Measurements from ENCODE around the gene EBF3.

EBF3 gene

GRCh38 chr10:129993621-129994020 is 29.5 kb upstream of the EBF3 start:
- H3K27me3 ChIP-seq = peaks cover 0 to 3% of the 10 kb centered on the region in 2 donors
- intact Hi-C loops (cut with DNase I; ENCODE audit: low total_unique reads) = no loop called here
- no peaks in the 10 kb centered on the region for H3K4me1 ChIP-seq
- TF ChIP-seq, protein P1, sequence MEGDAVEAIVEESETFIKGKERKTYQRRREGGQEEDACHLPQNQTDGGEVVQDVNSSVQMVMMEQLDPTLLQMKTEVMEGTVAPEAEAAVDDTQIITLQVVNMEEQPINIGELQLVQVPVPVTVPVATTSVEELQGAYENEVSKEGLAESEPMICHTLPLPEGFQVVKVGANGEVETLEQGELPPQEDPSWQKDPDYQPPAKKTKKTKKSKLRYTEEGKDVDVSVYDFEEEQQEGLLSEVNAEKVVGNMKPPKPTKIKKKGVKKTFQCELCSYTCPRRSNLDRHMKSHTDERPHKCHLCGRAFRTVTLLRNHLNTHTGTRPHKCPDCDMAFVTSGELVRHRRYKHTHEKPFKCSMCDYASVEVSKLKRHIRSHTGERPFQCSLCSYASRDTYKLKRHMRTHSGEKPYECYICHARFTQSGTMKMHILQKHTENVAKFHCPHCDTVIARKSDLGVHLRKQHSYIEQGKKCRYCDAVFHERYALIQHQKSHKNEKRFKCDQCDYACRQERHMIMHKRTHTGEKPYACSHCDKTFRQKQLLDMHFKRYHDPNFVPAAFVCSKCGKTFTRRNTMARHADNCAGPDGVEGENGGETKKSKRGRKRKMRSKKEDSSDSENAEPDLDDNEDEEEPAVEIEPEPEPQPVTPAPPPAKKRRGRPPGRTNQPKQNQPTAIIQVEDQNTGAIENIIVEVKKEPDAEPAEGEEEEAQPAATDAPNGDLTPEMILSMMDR (IDR thresholded peaks at IDR 0.05) = no peak
- no peak overlapping the region for H3K27ac ChIP-seq
- no peak overlapping the region for H3K4me3 ChIP-seq
- H3K9me3 ChIP-seq = peaks cover 0 to 7% (median 0%) of the 10 kb centered on the region in 3 donors
- no peak for DNase-seq
- H3K36me3 ChIP-seq = no peaks in the 10 kb centered on the region

- H3K27ac ChIP-seq = no peak overlapping the region
- TF ChIP-seq, protein P1 (IDR thresholded peaks at IDR 0.05) = no peak
- H3K36me3 ChIP-seq = no peaks in the 10 kb centered on the region
- no peaks in the 10 kb centered on the region for H3K4me1 ChIP-seq
- no peak for DNase-seq
- intact Hi-C loops (cut with DNase I; ENCODE audit: low total_unique reads) = no loop called here
- H3K4me3 ChIP-seq = no peak overlapping the region
- peaks cover 0 to 11% (median 0%) of the 10 kb centered on the region in 3 donors for H3K9me3 ChIP-seq
- peaks cover 0 to 3% of the 10 kb centered on the region in 2 donors for H3K27me3 ChIP-seq
These were observed 28.3 kb upstream of the EBF3 start for GRCh38 chr10:129992356-129992755.

- Histone ChIP-seq H3K9me3 (peaks cover 2 to 39% (median 29%) of the 10 kb centered on the region in 3 donors), H3K36me3 (no peaks in the 10 kb centered on the region), H3K27me3 (peaks cover 0 to 21% of the 10 kb centered on the region in 2 donors), H3K27ac (no peak overlapping the region), H3K4me3 (no peak overlapping the region), H3K4me1 (no peaks in the 10 kb centered on the region)
- TF ChIP-seq, protein P1 (IDR thresholded peaks at IDR 0.05) = no peak
- no peak for DNase-seq
- intact Hi-C loops (cut with DNase I; ENCODE audit: low total_unique reads) = no loop called here
These were observed 18.8 kb upstream of the EBF3 start for GRCh38 chr10:129982825-129983224.

DNA sequence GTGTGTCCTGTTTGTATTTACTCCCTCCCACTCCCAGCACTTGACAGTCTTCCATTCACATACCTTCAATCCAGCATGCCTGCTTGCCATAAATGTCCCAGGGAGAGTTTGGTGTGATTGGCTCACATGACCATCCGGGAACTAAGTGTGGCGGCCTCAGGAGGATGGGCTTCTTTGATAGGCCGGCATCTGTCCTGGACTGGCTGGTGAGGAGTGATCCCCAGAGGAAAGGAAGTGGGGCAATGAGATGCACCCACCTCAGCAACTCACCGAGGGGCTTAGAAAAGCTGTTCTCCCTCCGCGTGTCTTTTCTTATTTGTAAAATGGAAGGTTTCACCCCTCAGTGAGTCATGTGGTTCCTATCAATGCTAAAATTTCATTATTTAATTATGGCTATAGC is 14.9 kb upstream of the EBF3 start:
- H3K9me3 ChIP-seq = peaks cover 0 to 23% (median 11%) of the 10 kb centered on the region in 3 donors
- intact Hi-C loops (cut with DNase I; ENCODE audit: low total_unique reads) = loop anchor here (10.0 kb wide), 1 partner anchor 156 kb away; the partner anchor contains the start of gene GLRX3
- H3K27ac ChIP-seq = no peak overlapping the region
- no peaks in the 10 kb centered on the region for H3K4me1 ChIP-seq
- no peak overlapping the region for H3K4me3 ChIP-seq
- TF ChIP-seq, protein P1 (IDR thresholded peaks at IDR 0.05) = no peak
- no peak for DNase-seq
- H3K36me3 ChIP-seq = no peaks in the 10 kb centered on the region
- H3K27me3 ChIP-seq = peaks cover 0 to 52% of the 10 kb centered on the region in 2 donors

GRCh38 chr10:129978322-129978721 is 14.2 kb upstream of the EBF3 start:
- H3K27me3 ChIP-seq = peaks cover 0 to 54% of the 10 kb centered on the region in 2 donors
- intact Hi-C loops (cut with DNase I; ENCODE audit: low total_unique reads) = loop anchor here (10.0 kb wide), 1 partner anchor 156 kb away; the partner anchor contains the start of gene GLRX3
- TF ChIP-seq, protein P1 (IDR thresholded peaks at IDR 0.05) = no peak

More at GRCh38 chr10:129978322-129978721, 14.2 kb upstream of the EBF3 start:
- Histone ChIP-seq H3K4me3 (no peak overlapping the region), H3K4me1 (no peaks in the 10 kb centered on the region), H3K9me3 (peaks cover 0 to 16% (median 4%) of the 10 kb centered on the region in 3 donors), H3K27ac (no peak overlapping the region), H3K36me3 (no peaks in the 10 kb centered on the region)
- no peak for DNase-seq

Measured in tibial artery (tissue), 4 donors.